ENCODE results near the gene BCL6. TPM values are rescaled to one million over a fixed set of nuclear protein-coding genes. Genes with fewer than 3 reads are reported as not detected.

The BCL6 gene
- polyA plus RNA-seq, 1 donor (not counting 4 experiments of a cell fraction or from before 2014, with no cell fraction given): 7.7 TPM

GRCh38 chr3:187679638-187680396 is 65.5 kb downstream of the BCL6 start:
- Histone ChIP-seq H2AFZ (ENCODE audit: control insufficient read depth, low read length) (no peak overlapping the region), H3K9me3 (ENCODE audit: control insufficient read depth, low read depth, low read length) (no peaks in the 10 kb centered on the region), H3K4me2 (ENCODE audit: control insufficient read depth, extremely low read depth, insufficient read depth, low read depth, low read length) (no peak overlapping the region), H3K9ac (ENCODE audit: control insufficient read depth, extremely low read depth, insufficient read depth, low read length) (no peak overlapping the region), H3K4me1 (ENCODE audit: control insufficient read depth, extremely low read depth, insufficient read depth, low read length) (no peaks in the 10 kb centered on the region), H3K4me3 (ENCODE audit: control insufficient read depth in 2 of 3, extremely low read depth in 1 of 3, insufficient read depth in 2 of 3, low read depth in 1 of 3, low read length in 3 of 3) (no peak overlapping the region), H3K27me3 (ENCODE audit: control insufficient read depth, extremely low read depth, insufficient read depth, low read length) (peaks cover 4% of the 10 kb centered on the region), H3K9me1 (ENCODE audit: control insufficient read depth, extremely low read depth, insufficient read depth, low read length) (no peaks in the 10 kb centered on the region), H3K36me3 (ENCODE audit: control insufficient read depth in 2 of 2, extremely low read depth in 1 of 2, insufficient read depth in 2 of 2, low read length in 2 of 2) (no peaks in the 10 kb centered on the region), H3K79me2 (ENCODE audit: control insufficient read depth, insufficient read depth, low read length) (no peaks in the 10 kb centered on the region), H3K27ac (ENCODE audit: control insufficient read depth, insufficient read depth, low read length) (no peak overlapping the region), H4K20me1 (ENCODE audit: control insufficient read depth, extremely low read depth, insufficient read depth, low read length) (no peaks in the 10 kb centered on the region)
- TF ChIP-seq CTCF (optimal IDR thresholded peaks at IDR 0.05 in 1 of 3, IDR thresholded peaks at IDR 0.05 in 1 of 3, conservative IDR thresholded peaks at IDR 0.05 in 1 of 3; ENCODE audit: extremely low read depth in 1 of 3, insufficient read depth in 2 of 3, low read length in 3 of 3): peak; percentile 86 to 95 (median 91)
- TF ChIP-seq EZH2 (IDR thresholded peaks at IDR 0.05; ENCODE audit: low read length): no peak
- DNase-seq (ENCODE audit: low read depth, low spot score) (peak; percentile 41), FAIRE-seq (peak; percentile 46)
- dilution Hi-C loops (cut with MboI; ENCODE audit: extremely low pct_ligation_motif_present, low sequenced_read_pairs): loop anchor here (25.0 kb wide), 1 partner anchor 368 kb away; no protein-coding TSS in a partner anchor

GRCh38 chr3:187678726-187679268 is 66.5 kb downstream of the BCL6 start:
- no peak overlapping the region for H3K4me2 ChIP-seq (ENCODE audit: control insufficient read depth, extremely low read depth, insufficient read depth, low read depth, low read length)
- no peaks in the 10 kb centered on the region for H4K20me1 ChIP-seq (ENCODE audit: control insufficient read depth, extremely low read depth, insufficient read depth, low read length)
- dilution Hi-C loops (cut with MboI; ENCODE audit: extremely low pct_ligation_motif_present, low sequenced_read_pairs): loop anchor here (25.0 kb wide), 1 partner anchor 366 kb away; no protein-coding TSS in a partner anchor
- TF ChIP-seq CTCF (optimal IDR thresholded peaks at IDR 0.05 in 1 of 3, IDR thresholded peaks at IDR 0.05 in 1 of 3, conservative IDR thresholded peaks at IDR 0.05 in 1 of 3; ENCODE audit: extremely low read depth in 1 of 3, insufficient read depth in 2 of 3, low read length in 3 of 3) (peak; percentile 47 to 67 (median 58)), EZH2 (IDR thresholded peaks at IDR 0.05; ENCODE audit: low read length) (no peak)
- no peak overlapping the region for H2AFZ ChIP-seq (ENCODE audit: control insufficient read depth, low read length)
- no peaks in the 10 kb centered on the region for H3K4me1 ChIP-seq (ENCODE audit: control insufficient read depth, extremely low read depth, insufficient read depth, low read length)
- H3K9me3 ChIP-seq (ENCODE audit: control insufficient read depth, low read depth, low read length): no peaks in the 10 kb centered on the region
- H3K27ac ChIP-seq (ENCODE audit: control insufficient read depth, insufficient read depth, low read length): no peak overlapping the region
- no peaks in the 10 kb centered on the region for H3K79me2 ChIP-seq (ENCODE audit: control insufficient read depth, insufficient read depth, low read length)
- DNase-seq (ENCODE audit: low read depth, low spot score) (no peak), FAIRE-seq (no peak)
- H3K9me1 ChIP-seq (ENCODE audit: control insufficient read depth, extremely low read depth, insufficient read depth, low read length): no peaks in the 10 kb centered on the region
- no peak overlapping the region for H3K4me3 ChIP-seq (ENCODE audit: control insufficient read depth in 2 of 3, extremely low read depth in 1 of 3, insufficient read depth in 2 of 3, low read depth in 1 of 3, low read length in 3 of 3)
- H3K36me3 ChIP-seq (ENCODE audit: control insufficient read depth in 2 of 2, extremely low read depth in 1 of 2, insufficient read depth in 2 of 2, low read length in 2 of 2): no peaks in the 10 kb centered on the region
- no peak overlapping the region for H3K9ac ChIP-seq (ENCODE audit: control insufficient read depth, extremely low read depth, insufficient read depth, low read length)
- peaks cover 4% of the 10 kb centered on the region for H3K27me3 ChIP-seq (ENCODE audit: control insufficient read depth, extremely low read depth, insufficient read depth, low read length)
